OCI-LY7 (cell line): ENCODE data around the gene CRIP2.

Experiments used
- EZH2phosphoT487 ChIP-seq: fragments of 200-600 bp; sonication (generic); IDR thresholded peaks from 2 replicates; pipeline ENCODE4 v1.6.1; 2018; ENCODE audit warnings: low read depth, borderline replicate concordance, mild to moderate bottlenecking, mixed run types, antibody characterized with exemption, low read length, moderate library complexity, mixed read lengths
- TF ChIP-seq, protein P1 (sequence below): fragments of 200-600 bp; sonication (generic); conservative IDR thresholded peaks from 2 replicates; pipeline ENCODE4 v1.5.1; 2014; ENCODE audit warnings: mild to moderate bottlenecking, antibody characterized with exemption, low read length, moderate library complexity, mixed read lengths

DNA sequence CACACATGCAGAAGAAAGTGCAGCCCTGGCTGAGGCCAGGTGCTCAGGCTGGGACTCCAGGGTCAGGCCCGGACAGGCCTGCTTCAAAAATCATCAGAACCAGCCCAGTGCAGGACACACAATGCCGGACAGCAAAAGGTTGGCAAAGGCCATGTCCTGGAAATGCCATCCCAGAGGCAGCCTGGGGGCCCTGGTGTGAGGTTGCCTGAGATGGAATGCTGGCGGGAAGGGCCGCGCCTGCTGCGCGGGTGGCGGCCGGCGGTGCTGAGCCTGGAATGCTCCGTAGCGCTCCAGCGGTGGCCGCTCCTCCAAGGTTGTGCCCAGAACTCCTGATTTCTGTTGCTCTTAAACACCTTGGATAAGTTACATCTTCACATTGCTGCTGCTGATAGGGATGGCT lies 21.7 kb upstream of the CRIP2 start:
- TF ChIP-seq, protein P1, sequence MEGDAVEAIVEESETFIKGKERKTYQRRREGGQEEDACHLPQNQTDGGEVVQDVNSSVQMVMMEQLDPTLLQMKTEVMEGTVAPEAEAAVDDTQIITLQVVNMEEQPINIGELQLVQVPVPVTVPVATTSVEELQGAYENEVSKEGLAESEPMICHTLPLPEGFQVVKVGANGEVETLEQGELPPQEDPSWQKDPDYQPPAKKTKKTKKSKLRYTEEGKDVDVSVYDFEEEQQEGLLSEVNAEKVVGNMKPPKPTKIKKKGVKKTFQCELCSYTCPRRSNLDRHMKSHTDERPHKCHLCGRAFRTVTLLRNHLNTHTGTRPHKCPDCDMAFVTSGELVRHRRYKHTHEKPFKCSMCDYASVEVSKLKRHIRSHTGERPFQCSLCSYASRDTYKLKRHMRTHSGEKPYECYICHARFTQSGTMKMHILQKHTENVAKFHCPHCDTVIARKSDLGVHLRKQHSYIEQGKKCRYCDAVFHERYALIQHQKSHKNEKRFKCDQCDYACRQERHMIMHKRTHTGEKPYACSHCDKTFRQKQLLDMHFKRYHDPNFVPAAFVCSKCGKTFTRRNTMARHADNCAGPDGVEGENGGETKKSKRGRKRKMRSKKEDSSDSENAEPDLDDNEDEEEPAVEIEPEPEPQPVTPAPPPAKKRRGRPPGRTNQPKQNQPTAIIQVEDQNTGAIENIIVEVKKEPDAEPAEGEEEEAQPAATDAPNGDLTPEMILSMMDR: no peak
- TF ChIP-seq EZH2phosphoT487: no peak
